GM18526 (cell line): ENCODE data around the gene CRADD.

Experiments used
- POLR2A ChIP-seq: IDR thresholded peaks from 3 replicates; pipeline ENCODE4 v1.6.1; 2011; ENCODE audit not compliant: insufficient read length; ENCODE audit errors: extremely low read depth

The CRADD gene

DNA sequence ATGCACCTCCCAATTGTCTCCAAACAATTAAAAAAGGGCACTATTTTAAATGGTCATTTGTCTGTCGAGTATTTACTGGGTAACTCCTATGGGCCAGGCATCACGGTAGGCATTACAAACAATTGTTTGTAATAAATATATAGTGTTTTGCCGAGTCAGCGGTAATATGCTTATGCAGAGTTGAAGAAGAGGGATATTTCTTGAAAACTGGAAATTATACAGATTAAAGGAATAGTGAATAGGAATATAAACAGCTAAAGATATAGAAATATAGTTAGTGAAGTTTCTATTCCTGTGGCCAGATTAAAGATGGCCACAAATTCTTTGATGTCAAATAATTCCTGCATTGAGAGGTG lies 13.5 kb upstream of the CRADD start:
- no peak for TF ChIP-seq POLR2A

DNA sequence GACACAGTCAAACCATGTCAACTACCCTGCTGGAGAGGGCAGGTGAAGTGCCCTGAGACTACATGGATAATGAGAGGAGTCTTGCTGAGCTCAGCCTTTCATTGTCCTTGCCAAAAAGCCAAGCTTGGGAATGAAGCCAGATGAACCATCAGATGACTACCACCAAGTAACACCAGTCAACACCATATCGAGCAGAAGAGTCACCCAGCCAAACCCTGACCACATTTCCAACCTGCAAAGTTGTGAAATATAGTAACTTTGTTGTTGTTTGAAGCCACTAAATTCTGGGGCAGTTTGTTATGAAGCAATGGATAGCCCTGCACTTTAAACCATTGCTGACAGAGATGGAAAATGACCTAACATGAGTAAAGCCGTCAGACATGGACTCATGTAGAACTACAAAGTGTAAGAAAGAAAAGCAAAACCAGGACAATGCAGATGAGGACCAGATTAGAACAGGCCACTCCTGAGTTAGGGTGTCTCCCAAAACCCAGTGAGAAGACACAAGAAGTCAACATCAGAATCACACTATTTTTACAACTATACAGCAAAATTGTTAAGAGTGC lies 12.5 kb upstream of the CRADD start:
- no peak for TF ChIP-seq POLR2A

- no peak for TF ChIP-seq POLR2A
Observed at GRCh38 chr12:93667672-93668071, 9.5 kb upstream of the CRADD start.

- no peak for TF ChIP-seq POLR2A
Observed at GRCh38 chr12:93668919-93669418, 8.2 kb upstream of the CRADD start.

DNA sequence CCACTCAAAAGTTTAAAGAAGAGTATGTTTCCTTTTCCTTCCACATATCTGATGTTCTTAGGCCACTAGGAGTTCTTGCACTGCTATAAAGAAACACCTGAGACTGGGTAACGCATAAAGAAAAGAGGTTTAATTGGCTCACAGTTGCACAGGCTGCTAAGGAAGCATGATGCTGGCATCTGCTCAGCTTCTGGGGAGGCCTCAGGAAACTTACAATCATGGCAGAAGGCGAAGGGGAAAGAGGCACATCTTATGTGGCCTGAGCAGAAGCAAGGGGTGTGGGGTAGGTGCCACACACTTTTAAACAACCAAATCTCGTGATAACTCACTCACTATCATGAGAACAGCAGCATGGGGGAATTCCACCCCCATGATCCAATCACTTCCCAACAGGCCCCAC lies 7.7 kb upstream of the CRADD start:
- TF ChIP-seq POLR2A = no peak

GRCh38 chr12:93670104-93670503 lies 7.1 kb upstream of the CRADD start:
- TF ChIP-seq POLR2A = no peak

DNA sequence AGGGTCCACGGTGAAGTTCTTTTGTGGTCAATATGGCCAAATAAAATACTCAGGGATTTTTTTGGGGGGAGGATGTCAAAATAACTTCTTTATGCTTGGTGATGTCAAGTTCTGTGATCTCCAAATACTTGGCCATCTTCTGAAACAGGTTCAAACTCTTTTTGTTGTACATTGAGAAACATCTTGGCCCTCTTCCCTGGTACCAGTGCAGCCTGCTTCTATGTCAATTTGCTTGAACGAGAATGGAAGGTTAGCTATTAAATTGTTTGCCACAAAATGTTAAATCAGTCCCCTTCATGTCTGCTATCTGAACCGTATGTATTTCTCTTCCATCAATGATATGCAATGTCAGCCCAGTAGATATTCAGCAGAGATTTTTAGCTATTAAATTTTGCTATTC lies 6.1 kb upstream of the CRADD start:
- no peak for TF ChIP-seq POLR2A

DNA sequence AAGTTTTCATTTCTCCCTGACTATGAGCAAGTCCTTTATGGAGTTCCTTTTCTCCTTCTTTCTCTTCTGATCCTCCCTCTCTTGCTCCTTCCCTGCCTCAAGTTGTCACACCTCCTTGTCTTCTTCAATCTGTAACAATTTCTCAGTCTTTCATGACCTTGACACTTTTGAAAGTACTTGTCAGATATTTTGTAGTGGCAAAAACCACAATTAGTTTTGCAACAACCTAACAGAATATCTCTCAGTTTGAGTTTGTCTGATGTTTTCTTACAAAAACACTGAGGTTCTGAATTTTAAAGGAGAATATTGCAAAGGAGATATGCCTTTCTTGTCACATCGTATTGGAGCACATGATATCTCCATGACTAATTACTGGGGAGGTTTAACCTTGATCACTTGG lies 4.1 kb upstream of the CRADD start:
- no peak for TF ChIP-seq POLR2A

DNA sequence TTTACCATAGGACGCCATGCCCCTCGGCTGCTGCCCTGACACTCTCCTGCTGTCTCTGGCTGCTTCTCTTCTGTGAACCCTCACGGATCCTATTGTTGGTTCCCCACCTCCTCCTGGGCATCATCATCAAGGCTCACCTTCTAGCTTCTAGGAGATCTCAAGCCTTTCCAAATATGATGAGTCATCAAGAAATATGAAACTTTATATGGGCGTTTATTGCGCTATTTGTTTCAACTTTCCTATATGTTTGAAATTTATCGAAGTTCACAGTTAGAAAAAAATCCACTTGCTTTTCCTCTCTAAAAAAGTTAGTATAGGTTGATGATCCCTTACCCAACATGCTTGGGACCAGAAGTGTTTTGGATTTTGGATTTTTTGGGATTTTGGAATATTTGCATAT lies 2.8 kb upstream of the CRADD start:
- no peak for TF ChIP-seq POLR2A

GRCh38 chr12:93676408-93677194 lies 574 bp upstream of the CRADD start:
- TF ChIP-seq POLR2A = no peak

- no peak for TF ChIP-seq POLR2A
Observed at GRCh38 chr12:93678779-93679178, 1.6 kb downstream of the CRADD start.

DNA sequence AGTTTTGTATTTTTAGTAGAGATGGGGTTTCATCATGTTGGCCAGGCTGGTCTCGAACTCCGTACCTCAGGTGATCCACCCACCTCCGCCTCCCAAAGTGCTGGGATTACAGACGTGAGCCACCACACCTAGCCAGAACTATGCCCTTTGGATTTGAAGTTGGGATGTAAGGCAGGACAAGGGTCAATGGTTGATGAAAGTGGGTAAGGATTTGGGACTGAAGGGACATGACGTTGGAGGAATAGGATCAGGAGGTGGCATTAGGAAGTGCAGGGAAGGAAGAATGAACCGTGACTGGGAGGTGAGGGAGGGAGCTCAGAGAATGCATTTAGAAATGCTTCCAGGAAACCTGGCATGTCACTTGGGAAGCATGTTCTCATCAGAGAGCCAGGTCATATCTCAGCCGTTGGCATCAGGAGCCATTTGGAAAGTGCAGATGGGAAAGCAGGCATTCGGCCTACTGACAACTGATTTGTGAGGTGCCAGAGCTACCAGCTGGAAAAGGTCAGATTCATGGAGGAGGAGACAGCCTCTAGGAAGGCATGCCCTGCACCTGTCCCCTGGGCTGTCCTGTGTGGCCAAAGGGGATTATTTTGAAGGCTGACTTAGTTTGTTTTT lies 2.2 kb downstream of the CRADD start:
- no peak for TF ChIP-seq POLR2A

GRCh38 chr12:93680006-93680405 lies 2.8 kb downstream of the CRADD start:
- TF ChIP-seq POLR2A = no peak

DNA sequence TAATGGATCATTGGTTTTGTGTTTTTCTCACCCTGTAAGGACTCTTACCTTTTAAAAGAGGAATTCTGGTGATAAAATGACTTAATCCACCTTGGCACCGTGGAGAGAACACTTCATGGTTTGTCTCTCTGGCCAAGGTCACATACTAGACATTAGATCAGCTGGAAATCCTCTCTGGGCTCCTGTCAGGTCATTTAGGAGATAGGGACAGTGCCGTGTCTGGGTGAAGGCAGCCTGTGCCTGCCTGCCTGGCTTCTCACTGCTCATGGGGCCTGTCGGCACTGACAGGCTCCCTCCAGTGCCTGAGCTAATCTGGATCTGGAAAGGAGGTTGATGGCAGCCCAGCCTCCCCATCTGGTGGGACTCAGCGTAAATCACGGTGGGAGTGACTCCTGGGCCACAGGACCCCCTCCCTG lies 5.7 kb downstream of the CRADD start:
- no peak for TF ChIP-seq POLR2A

DNA sequence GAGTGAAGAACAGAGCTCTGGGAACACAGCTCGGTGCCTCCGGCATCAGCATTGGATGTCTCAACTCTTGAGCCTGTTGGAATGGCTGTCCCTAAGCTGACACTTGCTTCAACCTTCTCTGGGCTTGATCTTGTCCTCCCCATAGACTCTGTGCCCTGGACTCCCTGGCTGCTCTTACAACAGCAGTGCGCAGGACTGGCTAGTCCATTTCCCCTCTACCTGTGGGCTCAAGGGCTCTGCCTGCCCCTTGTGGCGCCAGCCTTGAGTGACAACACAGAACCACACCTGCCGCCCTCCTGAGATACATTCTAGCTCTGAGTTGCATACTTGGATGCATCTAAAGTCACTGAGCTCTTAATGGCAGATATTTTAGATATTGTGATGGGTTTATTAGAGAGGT lies 6.2 kb downstream of the CRADD start:
- no peak for TF ChIP-seq POLR2A

DNA sequence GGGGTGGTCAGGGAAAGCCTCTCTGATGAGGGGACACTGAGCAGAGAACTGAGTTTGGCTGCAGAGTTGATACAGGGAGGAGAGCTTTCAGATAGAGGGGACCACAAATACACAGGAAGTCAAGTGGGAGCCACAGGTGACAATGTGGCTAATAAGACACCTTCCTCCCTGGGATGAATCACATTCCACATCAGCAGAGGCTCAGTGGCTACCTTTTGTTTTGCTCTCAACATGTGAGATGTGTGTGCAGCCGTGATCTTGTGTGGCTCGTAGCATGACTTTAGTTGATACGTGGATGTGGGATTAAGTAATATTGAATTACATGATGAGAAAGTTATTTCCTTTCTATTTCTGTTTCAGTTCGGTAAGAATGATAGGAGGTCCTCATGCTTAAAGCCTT lies 7.5 kb downstream of the CRADD start:
- no peak for TF ChIP-seq POLR2A
